Activated CD4-positive, CD25-positive, alpha-beta regulatory T cell treated with anti-CD3 and anti-CD28 coated beads, Interleukin-2, amount 50 U/mL, for 24 hours (primary cell): ENCODE results near the gene GSTA2.
"Not testable (repeated sequence)": the region's sequence is repeated elsewhere in the genome, so short reads cannot be mapped to it uniquely, and the experiment has no call there.

Experiments
- ATAC-seq, 2 donors: fragments of 150-1000 bp; cut with Tn5 transposase; one replicate each; pipeline ENCODE4 v1.10.0; 2021; ENCODE audit warnings: mild to moderate bottlenecking in 1 of 2, moderate library complexity in 1 of 2

The GSTA2 gene

DNA sequence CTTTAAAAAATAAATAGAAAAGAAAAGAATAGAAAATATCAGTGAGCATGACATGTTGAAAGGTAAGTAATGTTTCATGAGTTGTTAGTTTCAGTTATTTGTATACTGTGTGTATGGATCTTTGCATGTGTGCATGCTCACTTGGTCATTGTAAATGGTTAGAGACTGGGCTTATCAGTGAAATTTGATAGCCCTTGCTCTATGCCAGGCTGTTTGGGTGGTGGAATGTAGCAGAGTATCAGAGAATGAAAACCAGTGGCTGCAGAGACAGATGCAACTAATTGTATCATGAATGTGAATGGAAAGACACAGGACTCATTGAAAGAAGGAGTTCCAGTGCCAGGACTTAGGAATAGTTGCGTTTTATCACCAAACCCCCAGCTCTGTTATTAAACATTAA, 4.2 kb downstream of the GSTA2 start:
- no peak for ATAC-seq

DNA sequence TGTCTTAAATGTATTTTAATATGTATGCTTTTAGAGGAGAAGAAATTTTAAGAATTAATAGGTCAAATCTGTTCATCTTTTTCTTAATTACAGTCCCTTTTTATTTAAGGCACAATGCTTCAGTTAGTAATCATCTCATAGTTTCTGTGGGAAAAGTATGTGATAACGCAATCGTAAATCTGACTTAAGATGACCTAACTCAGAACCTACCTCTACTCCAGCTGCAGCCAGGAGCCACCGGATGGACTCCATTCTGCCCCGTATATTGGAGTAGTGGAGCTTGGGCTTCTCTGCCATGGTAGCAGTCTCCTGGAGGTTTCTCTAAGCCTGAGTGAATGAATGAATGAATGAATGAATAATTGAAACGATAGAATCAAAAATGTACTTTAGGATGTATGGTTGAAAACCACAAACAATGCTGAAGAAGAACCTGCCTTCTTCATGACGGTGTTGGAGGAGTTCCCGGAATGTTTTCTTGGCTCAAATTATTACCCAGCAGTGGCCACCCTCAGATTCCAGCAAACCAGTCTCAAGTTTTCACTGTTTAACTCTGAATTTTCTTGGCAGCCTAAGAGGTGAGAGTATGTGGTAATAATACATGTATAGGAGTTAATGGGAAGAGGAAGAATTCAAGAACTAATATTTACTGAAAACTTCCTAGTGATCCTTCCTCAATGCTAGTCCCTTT, 5.5 kb downstream of the GSTA2 start:
- not testable (repeated sequence) for ATAC-seq

DNA sequence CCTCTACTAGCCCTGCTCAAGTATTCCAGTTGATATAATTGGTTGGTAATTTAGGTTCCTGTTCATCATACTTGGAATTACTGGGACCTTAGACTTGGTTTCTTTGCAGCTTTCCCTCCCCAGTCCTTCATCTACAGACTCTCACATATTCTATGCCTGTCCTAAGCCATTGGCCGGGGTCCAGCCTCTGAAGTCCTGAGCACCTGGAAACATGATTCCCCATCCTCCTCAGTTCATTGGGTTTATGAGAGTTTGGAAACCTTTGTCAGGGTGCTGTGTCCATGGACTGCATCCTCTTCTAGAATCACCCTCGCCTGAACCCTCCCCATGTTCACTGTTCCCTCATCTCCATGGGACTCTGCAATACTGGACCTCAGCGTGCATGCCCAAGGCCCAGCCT, 8.8 kb downstream of the GSTA2 start:
- ATAC-seq: no peak

GRCh38 chr6:52753137-52753536, 10.1 kb downstream of the GSTA2 start:
- ATAC-seq: not testable (repeated sequence)

DNA sequence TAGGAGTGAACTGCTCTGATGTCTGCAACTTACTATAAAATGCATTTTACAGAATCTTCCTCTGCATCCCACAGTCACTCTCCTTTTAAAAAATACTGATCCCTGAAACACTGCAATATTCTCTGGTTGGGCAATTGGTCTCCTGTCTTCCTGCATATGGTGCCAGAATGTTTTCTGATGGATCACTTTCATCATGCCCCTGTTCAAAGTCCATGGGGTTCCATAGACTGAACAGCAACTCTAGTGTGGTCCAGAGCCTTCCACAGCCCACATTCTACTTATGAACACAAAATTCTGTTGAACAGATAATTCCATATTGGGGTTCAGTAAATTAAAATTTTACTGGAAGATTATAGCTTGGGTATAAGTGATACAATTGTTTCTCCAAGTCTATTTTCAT, 11.0 kb downstream of the GSTA2 start:
- ATAC-seq: no peak

- no peak for ATAC-seq
These were observed 13.6 kb downstream of the GSTA2 start for GRCh38 chr6:52749556-52750152.

DNA sequence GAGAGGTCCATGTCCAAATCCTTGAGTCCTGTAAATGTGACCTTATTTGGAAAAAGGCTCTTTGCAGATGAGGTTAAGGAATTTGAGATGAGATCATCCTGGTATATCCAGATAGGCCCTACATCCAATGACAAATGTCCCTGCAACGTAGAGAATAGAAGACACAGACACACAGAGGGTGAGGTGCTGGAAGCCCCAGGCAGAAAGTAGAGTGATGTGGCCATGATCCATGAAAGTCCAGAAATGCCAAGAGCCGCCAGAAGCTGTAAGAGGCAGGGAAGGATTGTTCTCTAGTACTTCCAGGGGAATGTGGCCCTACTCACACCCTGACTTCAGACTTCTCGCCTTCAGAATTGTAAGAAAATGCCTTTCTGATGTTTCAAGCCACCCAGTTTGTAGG, 16.0 kb downstream of the GSTA2 start:
- ATAC-seq: not testable (repeated sequence)

GRCh38 chr6:52746213-52746612, 17.1 kb downstream of the GSTA2 start:
- no peak for ATAC-seq

DNA sequence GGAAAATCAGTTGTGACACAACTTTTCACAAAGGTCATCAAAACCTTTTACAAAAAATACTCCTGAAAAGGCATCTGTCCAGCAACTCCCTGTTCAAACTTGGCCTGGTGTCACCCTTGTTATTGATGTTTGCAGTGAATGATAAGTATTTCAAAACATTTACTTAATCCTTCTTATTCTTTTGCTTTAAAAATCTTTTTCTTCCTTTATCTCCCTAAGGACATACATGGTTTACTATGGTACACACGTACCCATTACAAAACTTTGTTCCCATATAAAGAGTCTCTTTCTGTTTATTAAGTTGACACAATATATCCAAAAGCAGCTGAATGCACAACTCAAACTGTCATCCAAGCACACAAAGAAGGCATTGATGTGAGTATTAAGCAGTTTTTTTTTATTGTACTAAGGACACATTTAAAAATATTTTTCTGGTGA, 17.5 kb downstream of the GSTA2 start:
- no peak for ATAC-seq

DNA sequence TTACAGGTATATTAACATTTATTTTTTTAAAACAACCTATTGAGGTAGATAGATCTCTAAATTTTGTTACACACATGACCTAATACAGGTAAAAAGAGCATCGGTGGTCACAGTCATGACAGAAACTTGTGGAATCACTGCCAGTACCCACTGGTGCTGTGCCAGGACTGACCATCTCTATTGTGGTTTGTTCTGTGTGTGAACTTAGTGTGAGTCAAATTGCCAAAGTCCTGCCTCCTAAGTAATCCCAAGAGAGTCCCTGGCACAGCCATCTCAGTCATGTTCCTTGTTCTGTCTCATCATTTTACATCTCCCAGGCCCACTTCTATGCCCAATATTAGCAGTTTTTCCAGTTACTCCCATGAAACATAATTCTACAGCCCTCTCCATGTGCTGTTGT, 21.4 kb downstream of the GSTA2 start:
- no peak for ATAC-seq

- ATAC-seq: no peak
These were observed 23.6 kb downstream of the GSTA2 start for GRCh38 chr6:52739627-52740026.

- no peak for ATAC-seq
These were observed 24.1 kb downstream of the GSTA2 start for GRCh38 chr6:52739134-52739533.

DNA sequence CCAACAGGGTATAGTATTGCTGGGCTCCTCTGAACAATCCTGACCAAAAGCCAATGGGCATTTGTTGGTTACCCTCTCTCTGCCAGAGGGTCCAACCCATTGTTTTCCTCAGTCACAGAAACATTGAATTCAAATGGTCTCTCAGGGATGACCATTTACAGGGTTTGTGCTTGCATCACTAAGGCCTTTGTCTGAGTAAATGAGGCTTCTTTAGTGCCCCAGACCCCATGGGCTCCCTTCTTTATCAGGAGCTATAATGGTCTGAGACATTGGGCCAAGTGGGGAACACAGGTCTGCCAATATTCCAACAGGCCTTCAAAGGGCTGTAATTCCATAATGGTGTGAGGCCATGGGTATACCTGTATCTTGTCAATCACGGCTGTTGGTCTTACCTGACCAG, 27.1 kb downstream of the GSTA2 start:
- ATAC-seq: no peak

DNA sequence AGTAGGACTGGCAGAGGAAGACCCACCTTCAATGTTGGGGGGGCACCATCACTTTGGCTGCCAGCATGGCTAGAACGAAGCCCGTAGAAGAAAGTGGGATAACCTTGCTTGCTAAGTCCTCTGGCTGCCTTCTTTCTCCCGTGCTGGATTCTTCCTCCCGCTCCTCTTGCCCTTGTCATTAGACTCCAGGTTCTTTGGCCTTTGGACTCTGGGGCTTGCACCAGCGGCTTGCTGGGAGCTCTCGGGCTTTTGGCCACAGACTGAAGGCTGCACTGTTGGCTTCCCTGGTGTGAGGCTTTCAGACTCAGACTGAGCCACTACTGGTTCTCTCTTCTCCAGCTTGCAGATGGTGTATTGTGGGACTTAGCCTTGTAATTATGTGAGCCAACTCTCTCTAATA, 28.2 kb downstream of the GSTA2 start:
- no peak for ATAC-seq

DNA sequence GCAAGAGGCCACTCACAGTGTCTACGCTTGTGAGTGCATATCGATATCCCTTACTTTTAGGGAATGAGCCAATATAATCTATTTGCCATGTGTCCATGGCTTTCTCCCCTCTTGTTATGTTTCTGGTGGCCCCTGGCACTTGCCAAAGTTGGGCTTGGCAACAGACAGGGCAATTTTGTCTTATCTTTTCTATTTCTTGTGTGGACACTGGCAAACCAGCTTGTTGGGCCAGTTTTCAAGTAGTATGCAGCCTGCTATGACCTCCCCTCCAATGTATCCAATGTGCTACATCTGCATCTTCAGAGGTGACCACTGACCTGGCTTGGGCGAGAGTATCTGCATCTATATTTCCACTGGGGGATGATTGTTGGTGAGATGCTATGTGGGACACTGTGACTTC, 29.2 kb downstream of the GSTA2 start:
- no peak for ATAC-seq

- ATAC-seq: no peak
These were observed 30.1 kb downstream of the GSTA2 start for GRCh38 chr6:52733172-52733571.

DNA sequence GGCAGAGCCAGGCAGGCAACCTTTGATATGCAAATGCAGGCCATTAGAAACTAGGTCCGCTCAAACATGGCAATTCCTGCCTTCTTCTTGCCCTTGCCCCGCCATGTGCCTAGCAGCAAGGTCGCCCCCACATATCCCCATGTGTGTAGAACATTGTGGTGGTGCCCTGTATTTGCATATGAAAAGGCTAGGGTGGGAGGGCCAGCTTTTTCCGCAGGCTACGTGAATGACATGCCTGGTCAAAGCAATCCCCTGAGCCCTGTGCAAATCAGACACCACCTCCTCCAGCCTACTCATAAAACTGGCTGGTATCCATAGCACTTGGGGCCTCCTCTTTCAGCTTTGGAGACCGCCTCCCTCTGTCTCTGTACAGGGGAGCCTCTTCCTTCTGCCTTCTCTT, 31.6 kb downstream of the GSTA2 start:
- ATAC-seq: no peak

- ATAC-seq: no peak
These were observed 33.7 kb downstream of the GSTA2 start for GRCh38 chr6:52729576-52729975.

GRCh38 chr6:52728394-52728793, 34.9 kb downstream of the GSTA2 start:
- ATAC-seq: no peak

DNA sequence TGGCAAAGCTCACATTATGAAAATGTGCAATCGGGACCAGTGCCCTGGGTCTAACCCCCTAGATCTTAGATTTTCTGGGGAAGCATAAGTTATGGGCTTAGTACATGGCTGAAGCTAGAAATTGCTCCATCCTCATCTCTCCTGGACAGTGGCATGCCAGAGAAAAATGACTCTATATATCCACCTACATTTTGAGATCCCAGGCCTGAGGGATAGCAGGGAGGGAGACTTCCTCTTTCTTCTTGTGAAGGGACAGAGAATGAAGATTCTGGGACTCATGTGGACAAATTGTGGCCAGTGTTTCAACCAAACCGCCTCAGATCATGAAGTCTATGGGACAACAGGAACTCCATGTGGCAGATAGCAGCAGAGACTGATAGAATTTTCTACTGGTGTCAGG, 35.4 kb downstream of the GSTA2 start:
- ATAC-seq: no peak

- ATAC-seq: no peak
These were observed 36.3 kb downstream of the GSTA2 start for GRCh38 chr6:52726741-52727535.

- no peak for ATAC-seq
These were observed 37.1 kb downstream of the GSTA2 start for GRCh38 chr6:52726193-52726542.

DNA sequence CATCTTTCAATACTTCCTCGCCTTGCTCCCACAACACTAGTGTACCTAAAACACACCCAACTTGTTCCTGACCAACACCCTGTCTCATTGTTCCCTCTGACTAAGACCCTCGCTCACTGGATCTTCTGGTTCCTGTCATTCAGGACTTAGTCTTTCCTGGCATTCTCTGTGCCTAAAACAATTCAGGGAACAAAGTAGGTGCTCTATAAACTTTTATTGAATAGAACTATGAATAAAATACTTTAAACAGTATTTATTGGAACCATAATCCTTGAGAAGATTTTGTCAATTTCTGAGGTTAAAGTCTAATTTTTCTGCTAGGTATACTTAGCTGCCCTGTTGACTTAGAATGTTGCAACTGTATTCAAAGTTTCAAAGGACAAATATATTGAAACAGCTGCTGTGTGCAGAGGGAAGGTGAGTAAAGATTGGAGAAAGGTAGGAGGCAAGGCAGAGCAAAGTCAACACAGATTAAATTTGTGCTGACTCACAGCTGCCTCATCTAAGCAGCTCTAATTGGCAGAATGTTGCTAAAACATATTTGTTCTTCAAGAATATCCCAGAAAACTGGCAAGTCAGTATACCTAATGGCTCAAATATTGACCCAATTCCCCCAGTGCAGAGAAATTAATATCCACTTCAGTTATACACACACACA, 37.6 kb downstream of the GSTA2 start:
- no peak for ATAC-seq

DNA sequence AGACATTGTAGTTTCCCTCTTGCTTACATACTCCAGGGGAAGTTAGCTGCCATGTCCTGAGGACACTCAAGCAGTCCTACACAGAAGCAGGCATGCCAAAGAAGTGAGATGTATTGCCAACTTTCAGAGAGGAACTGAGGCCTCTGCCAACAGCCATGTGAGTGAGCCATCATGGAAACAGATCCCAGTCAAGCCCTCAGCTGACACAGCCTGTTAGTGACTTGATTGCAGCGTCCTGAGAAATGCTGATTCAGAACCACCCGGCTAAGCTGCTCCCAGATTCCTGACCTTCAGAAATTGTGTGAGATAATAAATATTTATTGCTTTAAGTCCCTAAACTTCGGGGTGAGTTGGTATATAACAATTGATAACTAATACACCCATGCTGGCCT, 38.1 kb downstream of the GSTA2 start:
- no peak for ATAC-seq
